Endometrial microvascular endothelial cells (primary cell): ENCODE results near the gene RAB26. TPM values are rescaled to one million over a fixed set of nuclear protein-coding genes. Genes with fewer than 3 reads are reported as not detected.
"Not testable (repeated sequence)": the region's sequence is repeated elsewhere in the genome, so short reads cannot be mapped to it uniquely, and the experiment has no call there.

ENCODE experiments used
- in situ Hi-C: cut with HindIII; loops from 2 replicates; pipeline ENCODE4 v1.10.0; 2017; ENCODE audit warnings: low sequenced_read_pairs, low pct_unique_long_range_greater_than_20kb; ENCODE audit errors: inconsistent ontology term
- total RNA-seq: library from RNA; depleted of rRNA; stranded (reverse); fragments of >200 nt; gene quantifications from one replicate; pipeline ENCODE4 v1.2.3, GENCODE V29; 2015; ENCODE audit errors: inconsistent ontology term

The RAB26 gene
- total RNA-seq, 1 donor from 2014 or later = 0.74 TPM

DNA sequence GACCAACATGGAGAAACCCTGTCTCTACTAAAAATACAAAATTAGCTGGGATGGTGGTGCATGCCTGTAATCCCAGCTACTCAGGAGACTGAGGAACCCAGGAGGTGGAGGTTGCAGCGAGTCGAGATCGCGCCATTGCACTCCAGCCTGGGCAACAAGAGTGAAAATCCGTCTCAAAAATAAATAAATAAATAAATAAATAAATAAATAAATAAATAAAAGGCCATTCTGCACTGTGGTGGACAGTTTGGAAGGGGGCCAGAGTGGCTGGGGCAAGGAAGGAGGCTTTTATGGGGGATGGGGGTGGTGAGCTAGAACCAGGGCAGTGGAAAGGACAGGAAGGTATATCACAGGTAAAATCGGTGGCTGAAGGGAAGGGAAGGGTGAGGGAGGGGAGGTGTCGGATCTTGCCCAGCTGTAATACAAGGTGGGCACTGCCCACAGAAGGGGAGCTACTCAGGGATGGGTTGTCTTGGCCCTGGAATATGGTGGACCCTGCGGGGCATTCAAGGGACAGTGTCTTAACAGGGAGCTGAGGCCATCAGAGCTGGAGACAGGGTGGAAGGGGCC lies 54.8 kb downstream of the RAB26 start:
- in situ Hi-C loops = not testable (repeated sequence)

Other genes starting within 250 kb of the RAB26 start
- not detected for gene HS3ST6, start 230.2 kb upstream of the RAB26 start, total RNA-seq
- gene MSRB1, start 205.4 kb upstream of the RAB26 start, total RNA-seq = 11.2 TPM
- not detected for gene RPL3L, start 193.9 kb upstream of the RAB26 start, total RNA-seq
- gene NDUFB10, start 189.1 kb upstream of the RAB26 start, total RNA-seq = 270 TPM
- gene RPS2, start 183.8 kb upstream of the RAB26 start, total RNA-seq = 2,988 TPM
- not detected for gene RNF151, start 181.8 kb upstream of the RAB26 start, total RNA-seq
- 79.9 TPM for gene TBL3, start 176.6 kb upstream of the RAB26 start, total RNA-seq
- gene NOXO1, start 167.2 kb upstream of the RAB26 start, total RNA-seq = 0.09 TPM
- 17.2 TPM for gene GFER, start 164.4 kb upstream of the RAB26 start, total RNA-seq
- not detected for gene SYNGR3, start 158.7 kb upstream of the RAB26 start, total RNA-seq
- gene ZNF598, start 138.8 kb upstream of the RAB26 start, total RNA-seq = 50.6 TPM
- gene NPW, start 128.8 kb upstream of the RAB26 start, total RNA-seq = not detected
- 194 TPM for gene NHERF2, start 121.7 kb upstream of the RAB26 start, total RNA-seq
- 38.8 TPM for gene NTHL1, start 100.8 kb upstream of the RAB26 start, total RNA-seq
- 59.2 TPM for gene TSC2, start 100.6 kb upstream of the RAB26 start, total RNA-seq
- 53.8 TPM for gene PKD1, start 12.7 kb upstream of the RAB26 start, total RNA-seq
- 87.3 TPM for gene TRAF7, start 7.2 kb downstream of the RAB26 start, total RNA-seq
- gene CASKIN1, start 48.0 kb downstream of the RAB26 start, total RNA-seq = not detected
- 40.6 TPM for gene MLST8, start 56.8 kb downstream of the RAB26 start, total RNA-seq
- gene BRICD5, start 62.2 kb downstream of the RAB26 start, total RNA-seq = 1.9 TPM
- 21.6 TPM for gene PGP, start 66.2 kb downstream of the RAB26 start, total RNA-seq
- gene E4F1, start 75.0 kb downstream of the RAB26 start, total RNA-seq = 34.6 TPM
- gene DNASE1L2, start 87.8 kb downstream of the RAB26 start, total RNA-seq = 0.09 TPM
- 31.7 TPM for gene ECI1, start 103.0 kb downstream of the RAB26 start, total RNA-seq
- 177 TPM for gene RNPS1, start 119.5 kb downstream of the RAB26 start, total RNA-seq
- 43.3 TPM for gene ABCA3, start 192.1 kb downstream of the RAB26 start, total RNA-seq